ENCODE data around the gene C22orf15. TPM values are rescaled to one million over a fixed set of nuclear protein-coding genes. Genes with fewer than 3 reads are reported as not detected.

The C22orf15 gene
- total RNA-seq, 1 donor from 2014 or later, result 5.9 TPM

DNA sequence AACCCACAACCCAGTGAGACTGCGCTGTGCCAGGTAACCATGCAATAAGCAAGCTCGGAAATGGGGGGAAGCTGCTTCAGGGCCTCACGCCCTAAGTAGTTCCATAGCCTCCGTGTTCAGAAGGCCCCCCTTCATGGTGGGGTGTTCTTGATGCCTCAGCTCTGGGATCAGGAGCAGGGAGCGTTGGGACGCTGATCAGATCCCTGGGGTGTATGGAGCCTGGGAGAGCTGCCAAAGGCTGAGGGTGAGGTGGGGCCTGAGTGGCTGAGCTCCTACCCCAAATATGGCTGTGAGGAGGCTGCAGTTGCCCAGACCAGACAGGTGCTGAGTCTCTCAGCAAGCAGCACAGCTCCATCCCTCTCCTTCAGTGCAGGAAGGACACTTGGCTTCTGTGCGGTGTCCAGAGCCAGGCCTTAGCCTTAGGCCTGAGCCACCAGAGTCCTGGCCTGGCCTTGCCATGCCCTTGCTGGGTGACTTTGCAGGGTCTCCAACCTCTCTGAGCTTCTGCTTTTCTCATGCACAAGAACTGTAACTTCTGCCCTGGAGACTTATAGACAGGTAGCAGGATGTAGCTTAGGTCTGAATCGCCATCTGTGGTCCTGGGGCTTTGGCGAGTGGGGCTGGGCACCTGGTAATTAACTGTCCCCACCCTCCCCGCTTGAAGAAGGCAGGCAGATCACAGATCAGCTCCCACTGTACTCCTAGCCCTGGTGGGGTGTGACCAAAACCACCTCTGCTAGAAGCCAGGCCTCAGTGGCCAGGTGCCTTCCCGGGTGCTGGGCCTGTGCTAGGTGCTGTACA is 15.2 kb downstream of the C22orf15 start:
- no peak overlapping the region for H3K27ac ChIP-seq
- H3K4me1 ChIP-seq, result peaks cover 18% of the 10 kb centered on the region
- H3K4me3 ChIP-seq, result no peak overlapping the region
- H3K27me3 ChIP-seq (ENCODE audit: low read depth), result no peaks in the 10 kb centered on the region
- DNase-seq (no peak), ATAC-seq (no peak)
- H3K9me3 ChIP-seq, result no peaks in the 10 kb centered on the region
- TF ChIP-seq, protein P1, sequence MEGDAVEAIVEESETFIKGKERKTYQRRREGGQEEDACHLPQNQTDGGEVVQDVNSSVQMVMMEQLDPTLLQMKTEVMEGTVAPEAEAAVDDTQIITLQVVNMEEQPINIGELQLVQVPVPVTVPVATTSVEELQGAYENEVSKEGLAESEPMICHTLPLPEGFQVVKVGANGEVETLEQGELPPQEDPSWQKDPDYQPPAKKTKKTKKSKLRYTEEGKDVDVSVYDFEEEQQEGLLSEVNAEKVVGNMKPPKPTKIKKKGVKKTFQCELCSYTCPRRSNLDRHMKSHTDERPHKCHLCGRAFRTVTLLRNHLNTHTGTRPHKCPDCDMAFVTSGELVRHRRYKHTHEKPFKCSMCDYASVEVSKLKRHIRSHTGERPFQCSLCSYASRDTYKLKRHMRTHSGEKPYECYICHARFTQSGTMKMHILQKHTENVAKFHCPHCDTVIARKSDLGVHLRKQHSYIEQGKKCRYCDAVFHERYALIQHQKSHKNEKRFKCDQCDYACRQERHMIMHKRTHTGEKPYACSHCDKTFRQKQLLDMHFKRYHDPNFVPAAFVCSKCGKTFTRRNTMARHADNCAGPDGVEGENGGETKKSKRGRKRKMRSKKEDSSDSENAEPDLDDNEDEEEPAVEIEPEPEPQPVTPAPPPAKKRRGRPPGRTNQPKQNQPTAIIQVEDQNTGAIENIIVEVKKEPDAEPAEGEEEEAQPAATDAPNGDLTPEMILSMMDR (IDR thresholded peaks at IDR 0.05), result no peak
- no peaks in the 10 kb centered on the region for H3K36me3 ChIP-seq
- intact Hi-C loops (cut with DNase I), result no loop called here

DNA sequence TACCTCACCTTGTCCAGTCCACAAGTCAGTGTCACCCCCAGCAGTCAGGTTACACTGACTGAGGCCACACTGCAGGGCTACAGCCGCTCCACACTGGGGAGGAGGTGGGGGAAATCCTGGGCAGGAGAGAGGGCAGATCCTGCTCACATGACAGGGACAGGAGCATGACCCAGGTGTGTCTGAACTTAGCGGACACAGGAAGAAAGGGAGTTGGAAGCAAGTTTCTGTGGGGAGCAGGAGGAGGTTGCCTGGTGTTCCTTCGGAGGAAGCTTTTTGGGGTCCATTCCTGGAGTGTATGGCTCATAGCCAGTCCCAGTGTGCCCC is 15.7 kb downstream of the C22orf15 start:
- TF ChIP-seq, protein P1 (IDR thresholded peaks at IDR 0.05), result no peak
- Histone ChIP-seq H3K4me3 (no peak overlapping the region), H3K4me1 (peaks cover 14% of the 10 kb centered on the region), H3K36me3 (no peaks in the 10 kb centered on the region), H3K27ac (no peak overlapping the region), H3K27me3 (ENCODE audit: low read depth) (no peaks in the 10 kb centered on the region), H3K9me3 (no peaks in the 10 kb centered on the region)
- DNase-seq, result no peak
- ATAC-seq, result no peak
- intact Hi-C loops (cut with DNase I), result no loop called here

DNA sequence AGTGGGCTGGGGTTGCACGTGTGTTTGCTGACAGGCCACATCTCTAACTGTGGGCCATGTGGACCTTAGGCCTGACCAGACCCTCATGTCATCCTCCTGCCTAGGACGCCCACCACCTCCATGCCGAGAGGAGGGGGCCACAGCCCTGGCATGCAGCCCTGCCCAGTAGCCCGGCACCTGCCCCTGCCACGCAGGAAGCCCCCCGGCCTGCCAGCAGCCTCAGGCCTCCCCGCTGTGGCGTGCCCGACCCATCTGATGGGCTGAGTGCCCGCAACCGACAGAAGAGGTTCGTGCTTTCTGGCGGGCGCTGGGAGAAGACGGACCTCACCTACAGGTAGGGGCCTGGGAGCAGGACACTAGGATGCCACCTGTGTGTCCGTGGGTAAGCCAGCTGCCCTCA is 16.3 kb downstream of the C22orf15 start:
- Histone ChIP-seq H3K4me1 (peaks cover 9% of the 10 kb centered on the region), H3K9me3 (no peaks in the 10 kb centered on the region), H3K36me3 (no peaks in the 10 kb centered on the region), H3K27ac (no peak overlapping the region), H3K4me3 (no peak overlapping the region), H3K27me3 (ENCODE audit: low read depth) (no peaks in the 10 kb centered on the region)
- DNase-seq, result no peak
- intact Hi-C loops (cut with DNase I), result no loop called here
- TF ChIP-seq, protein P1 (IDR thresholded peaks at IDR 0.05), result no peak
- no peak for ATAC-seq

DNA sequence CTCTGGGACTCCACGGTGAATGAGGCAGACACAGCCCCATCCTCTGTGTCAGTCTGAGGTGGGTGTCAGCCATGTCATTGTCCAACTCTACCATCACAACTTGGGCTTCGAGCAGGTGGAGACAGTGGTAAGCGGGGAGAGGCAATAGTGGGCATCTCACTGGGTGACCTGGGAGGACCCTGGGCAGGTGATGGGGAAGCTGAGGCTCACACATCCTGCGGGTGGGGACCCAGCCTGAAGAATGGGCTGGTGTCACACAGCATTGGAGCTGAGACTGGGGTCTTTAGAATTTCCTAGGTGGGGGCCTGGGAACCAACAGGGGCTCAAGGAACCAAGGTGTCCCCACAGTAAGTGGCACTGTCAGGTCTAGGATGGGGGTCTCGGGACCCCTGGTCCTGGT is 16.9 kb downstream of the C22orf15 start:
- Histone ChIP-seq H3K9me3 (no peaks in the 10 kb centered on the region), H3K4me3 (no peak overlapping the region), H3K27ac (no peak overlapping the region), H3K36me3 (no peaks in the 10 kb centered on the region), H3K4me1 (peaks cover 5% of the 10 kb centered on the region), H3K27me3 (ENCODE audit: low read depth) (no peaks in the 10 kb centered on the region)
- DNase-seq, result no peak
- intact Hi-C loops (cut with DNase I), result no loop called here
- no peak for ATAC-seq
- TF ChIP-seq, protein P1 (IDR thresholded peaks at IDR 0.05), result no peak

DNA sequence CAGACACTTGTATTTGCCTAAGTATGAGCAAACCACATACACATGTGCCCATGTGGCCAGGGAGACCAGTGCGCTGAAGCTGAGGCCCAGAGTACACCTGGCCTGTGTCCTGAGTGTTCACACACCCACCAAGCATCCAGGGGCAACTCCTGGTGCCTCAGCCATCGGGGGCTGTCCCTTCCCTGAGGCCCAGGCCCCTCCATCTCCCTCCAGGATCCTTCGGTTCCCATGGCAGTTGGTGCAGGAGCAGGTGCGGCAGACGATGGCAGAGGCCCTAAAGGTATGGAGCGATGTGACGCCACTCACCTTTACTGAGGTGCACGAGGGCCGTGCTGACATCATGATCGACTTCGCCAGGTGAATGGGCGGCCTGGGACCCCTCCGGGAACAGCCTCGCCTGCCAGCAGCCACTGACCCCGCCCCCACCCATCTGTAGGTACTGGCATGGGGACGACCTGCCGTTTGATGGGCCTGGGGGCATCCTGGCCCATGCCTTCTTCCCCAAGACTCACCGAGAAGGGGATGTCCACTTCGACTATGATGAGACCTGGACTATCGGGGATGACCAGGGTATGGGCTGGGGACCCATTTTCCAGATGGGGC is 17.5 kb downstream of the C22orf15 start:
- TF ChIP-seq, protein P1 (IDR thresholded peaks at IDR 0.05), result no peak
- no peaks in the 10 kb centered on the region for H3K27me3 ChIP-seq (ENCODE audit: low read depth)
- no peaks in the 10 kb centered on the region for H3K9me3 ChIP-seq
- H3K27ac ChIP-seq, result no peak overlapping the region
- intact Hi-C loops (cut with DNase I), result no loop called here
- DNase-seq (no peak), ATAC-seq (no peak)
- no peaks in the 10 kb centered on the region for H3K36me3 ChIP-seq
- H3K4me1 ChIP-seq, result no peaks in the 10 kb centered on the region
- no peak overlapping the region for H3K4me3 ChIP-seq
